Vagina (tissue), 2 donors: ENCODE data around the gene LHCGR.

Experiments used
- CTCF ChIP-seq, 3 experiments: fragments of 450-650 bp in 2 of 3; fragments of 200-600 bp in 1 of 3; sonication (generic) in 1 of 3; IDR thresholded peaks; one replicate each; pipeline ENCODE4 v1.5.1; 2017 to 2019; ENCODE audit warnings: antibody characterized with exemption in 3 of 3, mild to moderate bottlenecking in 2 of 3, moderate library complexity in 2 of 3
- POLR2A ChIP-seq, 2 donors: fragments of 450-650 bp; IDR thresholded peaks; one replicate each; pipeline ENCODE4 v1.6.1; 2017; ENCODE audit warnings: antibody characterized with exemption in 2 of 2, mild to moderate bottlenecking in 2 of 2, moderate library complexity in 2 of 2

DNA sequence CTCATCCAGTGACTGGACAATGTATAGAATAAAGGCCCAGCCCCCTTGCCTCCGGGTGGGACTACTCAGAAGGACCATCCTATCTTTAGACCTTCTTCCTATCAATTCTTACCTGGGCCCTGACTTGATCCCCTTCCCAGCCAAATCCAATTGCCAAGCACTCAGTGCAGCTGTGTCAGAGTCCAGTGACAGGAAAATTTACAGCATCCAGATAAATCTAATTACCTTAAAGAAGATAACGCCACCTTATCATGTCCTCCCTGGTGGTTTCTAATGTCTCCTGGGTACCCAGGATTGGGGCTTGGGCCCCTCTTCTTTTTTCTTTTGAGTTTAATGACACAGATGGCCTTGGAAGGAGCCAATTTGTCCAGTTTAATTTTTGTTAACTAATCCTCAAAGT, 19.3 kb downstream of the LHCGR start:
- TF ChIP-seq POLR2A (IDR thresholded peaks at IDR 0.05) (no peak), CTCF (IDR thresholded peaks at IDR 0.05) (no peak)
